Ureter (tissue), 1 donor: Measurements from ENCODE around the gene CUEDC1. TPM values are rescaled to one million over a fixed set of nuclear protein-coding genes. Genes with fewer than 3 reads are reported as not detected.

Experiments
- DNase-seq: peaks from one replicate; pipeline ENCODE4 v3.0.0-alpha.2; 2020; ENCODE audit warnings: low spot score
- total RNA-seq: library from RNA; stranded (reverse); gene quantifications from one replicate; pipeline ENCODE4 v1.2.4, GENCODE V29; 2023
- donor health status: DM: yes; HTN: yes; CAD: no.

The CUEDC1 gene
- total RNA-seq, 1 donor from 2014 or later, result 36.9 TPM

GRCh38 chr17:57835333-57835900 is 119.8 kb downstream of the CUEDC1 start:
- DNase-seq, result no peak

- DNase-seq, result no peak
These were observed 121.0 kb downstream of the CUEDC1 start for GRCh38 chr17:57834146-57834741.

GRCh38 chr17:57833179-57833939 is 121.9 kb downstream of the CUEDC1 start:
- peak; percentile 72 for DNase-seq

- DNase-seq, result no peak
These were observed 122.7 kb downstream of the CUEDC1 start for GRCh38 chr17:57832314-57833178.

- DNase-seq, result no peak
These were observed 124.3 kb downstream of the CUEDC1 start for GRCh38 chr17:57830880-57831279.

- DNase-seq, result no peak
These were observed 131.5 kb downstream of the CUEDC1 start for GRCh38 chr17:57823469-57824401.

GRCh38 chr17:57819867-57820266 is 135.3 kb downstream of the CUEDC1 start:
- no peak for DNase-seq

GRCh38 chr17:57819285-57819684 is 135.9 kb downstream of the CUEDC1 start:
- DNase-seq, result no peak

GRCh38 chr17:57818066-57818465 is 137.1 kb downstream of the CUEDC1 start:
- no peak for DNase-seq

GRCh38 chr17:57817299-57817698 is 137.9 kb downstream of the CUEDC1 start:
- no peak for DNase-seq

- no peak for DNase-seq
These were observed 140.8 kb downstream of the CUEDC1 start for GRCh38 chr17:57814421-57814820.

- DNase-seq, result no peak
These were observed 143.5 kb downstream of the CUEDC1 start for GRCh38 chr17:57811638-57812280.

Other genes starting within 250 kb of the CUEDC1 start
- gene CCDC182, start 210.1 kb downstream of the CUEDC1 start, total RNA-seq, result not detected
- 37.5 TPM for gene MRPS23, start 105.4 kb downstream of the CUEDC1 start, total RNA-seq
- 75.6 TPM for gene VEZF1, start 32.8 kb upstream of the CUEDC1 start, total RNA-seq
- gene SRSF1, start 51.8 kb upstream of the CUEDC1 start, total RNA-seq, result 205 TPM
- 52.3 TPM for gene DYNLL2, start 128.0 kb upstream of the CUEDC1 start, total RNA-seq
- gene OR4D1, start 193.0 kb upstream of the CUEDC1 start, total RNA-seq, result not detected
- gene OR4D2, start 211.6 kb upstream of the CUEDC1 start, total RNA-seq, result not detected
- gene EPX, start 237.3 kb upstream of the CUEDC1 start, total RNA-seq, result not detected